Chondrocyte (in vitro differentiated cells): ENCODE measurements around the gene PPP6R3. TPM values are rescaled to one million over a fixed set of nuclear protein-coding genes. Genes with fewer than 3 reads are reported as not detected.

ENCODE experiments used
- DNase-seq: peaks from one replicate; pipeline ENCODE4 v3.0.0; 2021; ENCODE audit warnings: mixed read lengths, low spot score
- H3K27ac Mint-ChIP-seq: one replicate; pipeline ENCODE4 v1.8.0; 2021; ENCODE audit warnings: mild to moderate bottlenecking, moderate library complexity, mixed read lengths; ENCODE audit not compliant: unreplicated experiment
- H3K27me3 Mint-ChIP-seq: 2 replicates; pipeline ENCODE4 v1.8.0; 2021; ENCODE audit warnings: low read depth, mixed read lengths
- H3K36me3 Mint-ChIP-seq: 2 replicates; pipeline ENCODE4 v1.8.0; 2021; ENCODE audit warnings: low read depth, mixed read lengths
- H3K4me1 Mint-ChIP-seq: 2 replicates; pipeline ENCODE4 v1.8.0; 2021; ENCODE audit warnings: low read depth, mild to moderate bottlenecking, mixed read lengths
- H3K4me3 Mint-ChIP-seq: one replicate; pipeline ENCODE4 v1.8.0; 2021; ENCODE audit warnings: mild to moderate bottlenecking, moderate library complexity, mixed read lengths; ENCODE audit not compliant: unreplicated experiment
- H3K9me3 Mint-ChIP-seq: 2 replicates; pipeline ENCODE4 v1.8.0; 2021; ENCODE audit warnings: low read depth, mixed read lengths
- total RNA-seq: library from RNA; stranded (reverse); gene quantifications from 3 replicates; pipeline ENCODE4 v1.2.1, GENCODE V29; 2021
- TF ChIP-seq, protein P1 (sequence below): fragments of 200-600 bp; sonication (generic); IDR thresholded peaks from 2 replicates; pipeline ENCODE4 v1.5.0; 2021; ENCODE audit warnings: antibody characterized with exemption, mild to moderate bottlenecking, moderate library complexity

PPP6R3 gene
- total RNA-seq, 1 donor from 2014 or later, result 73.4 TPM

- TF ChIP-seq, protein P1, sequence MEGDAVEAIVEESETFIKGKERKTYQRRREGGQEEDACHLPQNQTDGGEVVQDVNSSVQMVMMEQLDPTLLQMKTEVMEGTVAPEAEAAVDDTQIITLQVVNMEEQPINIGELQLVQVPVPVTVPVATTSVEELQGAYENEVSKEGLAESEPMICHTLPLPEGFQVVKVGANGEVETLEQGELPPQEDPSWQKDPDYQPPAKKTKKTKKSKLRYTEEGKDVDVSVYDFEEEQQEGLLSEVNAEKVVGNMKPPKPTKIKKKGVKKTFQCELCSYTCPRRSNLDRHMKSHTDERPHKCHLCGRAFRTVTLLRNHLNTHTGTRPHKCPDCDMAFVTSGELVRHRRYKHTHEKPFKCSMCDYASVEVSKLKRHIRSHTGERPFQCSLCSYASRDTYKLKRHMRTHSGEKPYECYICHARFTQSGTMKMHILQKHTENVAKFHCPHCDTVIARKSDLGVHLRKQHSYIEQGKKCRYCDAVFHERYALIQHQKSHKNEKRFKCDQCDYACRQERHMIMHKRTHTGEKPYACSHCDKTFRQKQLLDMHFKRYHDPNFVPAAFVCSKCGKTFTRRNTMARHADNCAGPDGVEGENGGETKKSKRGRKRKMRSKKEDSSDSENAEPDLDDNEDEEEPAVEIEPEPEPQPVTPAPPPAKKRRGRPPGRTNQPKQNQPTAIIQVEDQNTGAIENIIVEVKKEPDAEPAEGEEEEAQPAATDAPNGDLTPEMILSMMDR, result no peak
- peaks cover 69% of the 10 kb centered on the region for H3K4me1 Mint-ChIP-seq
- no peak overlapping the region for H3K4me3 Mint-ChIP-seq
- H3K36me3 Mint-ChIP-seq, result peaks cover 2% of the 10 kb centered on the region
- no peak overlapping the region for H3K27ac Mint-ChIP-seq
- no peaks in the 10 kb centered on the region for H3K27me3 Mint-ChIP-seq
- no peak for DNase-seq
- no peaks in the 10 kb centered on the region for H3K9me3 Mint-ChIP-seq
Observed at GRCh38 chr11:68506908-68507307, 46.4 kb downstream of the PPP6R3 start.

DNA sequence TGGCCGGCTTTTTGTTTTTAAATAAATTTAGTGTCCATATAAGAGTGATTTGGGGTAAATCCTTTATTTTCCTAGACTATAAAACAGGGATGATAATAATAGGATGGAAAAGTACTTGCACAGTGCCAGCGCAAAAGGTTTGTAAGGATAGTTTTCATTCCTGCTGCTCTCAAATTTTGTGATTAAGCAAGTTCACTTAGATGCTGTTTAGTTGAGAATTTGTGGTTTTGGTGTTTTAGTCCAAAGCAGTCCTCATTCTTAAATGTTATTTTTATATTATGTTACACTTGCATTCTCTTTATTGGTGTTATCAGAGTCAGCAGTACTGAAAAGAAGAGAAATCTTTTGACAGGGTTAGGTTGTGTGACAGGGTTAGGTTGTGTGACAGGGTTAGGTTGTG lies 47.9 kb downstream of the PPP6R3 start:
- Mint-ChIP-seq H3K36me3 (no peaks in the 10 kb centered on the region), H3K27me3 (no peaks in the 10 kb centered on the region), H3K9me3 (no peaks in the 10 kb centered on the region), H3K4me1 (peaks cover 63% of the 10 kb centered on the region), H3K4me3 (no peak overlapping the region), H3K27ac (peak overlapping the region; percentile 57)
- TF ChIP-seq, protein P1, result no peak
- no peak for DNase-seq

DNA sequence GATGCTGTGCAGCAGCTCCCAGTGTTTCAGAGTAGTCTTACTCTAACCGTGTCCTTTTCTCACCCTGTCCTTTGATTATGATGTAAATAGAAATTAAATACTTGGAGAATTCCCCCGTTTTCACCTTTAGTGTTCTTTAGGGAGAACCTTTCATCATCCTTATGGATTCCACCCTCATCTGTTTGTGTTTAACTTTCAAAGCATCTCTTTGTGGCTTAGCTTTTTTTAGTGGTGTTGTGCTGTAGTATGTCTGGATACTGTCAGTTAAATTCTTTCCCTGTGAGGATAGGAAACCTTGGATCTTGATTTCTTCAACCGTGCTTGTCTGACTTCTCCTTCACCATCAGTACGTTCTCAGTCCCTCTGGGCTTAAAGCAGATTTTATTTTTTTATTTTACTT lies 48.5 kb downstream of the PPP6R3 start:
- TF ChIP-seq, protein P1, result no peak
- Mint-ChIP-seq H3K27me3 (no peaks in the 10 kb centered on the region), H3K4me3 (no peak overlapping the region), H3K4me1 (peaks cover 57% of the 10 kb centered on the region), H3K27ac (peak overlapping the region; percentile 57), H3K36me3 (no peaks in the 10 kb centered on the region), H3K9me3 (no peaks in the 10 kb centered on the region)
- DNase-seq, result no peak

DNA sequence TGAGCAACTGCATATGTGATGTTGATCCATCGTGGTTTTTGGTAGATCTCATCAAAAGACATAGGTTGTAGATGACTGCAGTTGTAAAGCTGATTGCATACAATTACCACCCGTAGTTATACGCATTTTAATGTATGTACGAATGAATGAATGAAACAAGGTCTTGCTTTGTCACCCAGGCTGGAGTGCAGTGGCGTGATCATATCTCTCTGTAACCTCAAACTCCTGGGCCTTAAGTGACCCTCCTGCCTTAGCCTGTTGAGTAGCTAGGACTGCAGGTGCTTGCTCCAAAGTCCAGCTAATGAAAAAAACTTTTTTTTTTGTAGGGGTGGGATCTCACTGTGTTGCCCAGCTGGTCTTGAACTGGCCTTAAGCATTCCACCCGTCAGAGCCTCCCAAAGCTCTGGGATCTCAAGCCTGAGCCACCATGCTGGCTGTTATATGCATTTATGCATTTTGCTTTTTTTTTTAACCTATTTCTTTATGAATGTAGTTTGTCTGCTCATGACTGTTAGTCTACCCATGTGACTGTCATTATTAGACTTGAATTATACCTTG lies 53.5 kb downstream of the PPP6R3 start:
- no peaks in the 10 kb centered on the region for H3K27me3 Mint-ChIP-seq
- TF ChIP-seq, protein P1, result no peak
- H3K4me1 Mint-ChIP-seq, result peaks cover 18% of the 10 kb centered on the region
- DNase-seq, result no peak
- H3K9me3 Mint-ChIP-seq, result no peaks in the 10 kb centered on the region
- no peak overlapping the region for H3K4me3 Mint-ChIP-seq
- peaks cover 10% of the 10 kb centered on the region for H3K36me3 Mint-ChIP-seq
- H3K27ac Mint-ChIP-seq, result no peak overlapping the region

- no peak for DNase-seq
- Mint-ChIP-seq H3K27me3 (no peaks in the 10 kb centered on the region), H3K4me1 (peaks cover 5% of the 10 kb centered on the region), H3K4me3 (no peak overlapping the region), H3K27ac (no peak overlapping the region), H3K9me3 (no peaks in the 10 kb centered on the region), H3K36me3 (peaks cover 20% of the 10 kb centered on the region)
- TF ChIP-seq, protein P1, result no peak
Observed at GRCh38 chr11:68517121-68517741, 56.7 kb downstream of the PPP6R3 start.
